Bronchial epithelial cell (primary cell): ENCODE measurements around the gene NDRG4. TPM values are rescaled to one million over a fixed set of nuclear protein-coding genes. Genes with fewer than 3 reads are reported as not detected.
"Not testable (repeated sequence)": the region's sequence is repeated elsewhere in the genome, so short reads cannot be mapped to it uniquely, and the experiment has no call there.

Experiments
- DNase-seq: peaks from one replicate; pipeline ENCODE4 v3.0.0-alpha.2; 2010; ENCODE audit warnings: low read depth
- FAIRE-seq: peaks from 2 replicates; lab custom pipeline; 2011; peaks lifted over from hg19 to GRCh38; lab: Jason Lieb, UNC
- H3K27me3 ChIP-seq: 2 replicates; pipeline ENCODE4 v1.5.1; 2011; ENCODE audit warnings: low read length; ENCODE audit not compliant: control insufficient read depth, insufficient read depth
- H3K36me3 ChIP-seq: 2 replicates; pipeline ENCODE4 v1.5.1; 2011; ENCODE audit warnings: low read length; ENCODE audit not compliant: control insufficient read depth, insufficient read depth
- H3K4me3 ChIP-seq: 2 replicates; pipeline ENCODE4 v1.5.1; 2011; ENCODE audit warnings: mild to moderate bottlenecking, low read depth, low read length, control low read depth
- total RNA-seq: library from RNA; depleted of rRNA; stranded (reverse); fragments of >200 nt; gene quantifications from 2 replicates; pipeline ENCODE4 v1.2.1, GENCODE V29; 2014
- TF ChIP-seq, protein P1 (sequence below): IDR thresholded peaks from 2 replicates; pipeline ENCODE4 v1.5.1; 2011; ENCODE audit warnings: mild to moderate bottlenecking, moderate library complexity, low read length, control low read depth, inconsistent platforms; ENCODE audit not compliant: insufficient read depth, severe bottlenecking

Gene NDRG4
- total RNA-seq, 1 donor from 2014 or later, result 2.6 TPM

DNA sequence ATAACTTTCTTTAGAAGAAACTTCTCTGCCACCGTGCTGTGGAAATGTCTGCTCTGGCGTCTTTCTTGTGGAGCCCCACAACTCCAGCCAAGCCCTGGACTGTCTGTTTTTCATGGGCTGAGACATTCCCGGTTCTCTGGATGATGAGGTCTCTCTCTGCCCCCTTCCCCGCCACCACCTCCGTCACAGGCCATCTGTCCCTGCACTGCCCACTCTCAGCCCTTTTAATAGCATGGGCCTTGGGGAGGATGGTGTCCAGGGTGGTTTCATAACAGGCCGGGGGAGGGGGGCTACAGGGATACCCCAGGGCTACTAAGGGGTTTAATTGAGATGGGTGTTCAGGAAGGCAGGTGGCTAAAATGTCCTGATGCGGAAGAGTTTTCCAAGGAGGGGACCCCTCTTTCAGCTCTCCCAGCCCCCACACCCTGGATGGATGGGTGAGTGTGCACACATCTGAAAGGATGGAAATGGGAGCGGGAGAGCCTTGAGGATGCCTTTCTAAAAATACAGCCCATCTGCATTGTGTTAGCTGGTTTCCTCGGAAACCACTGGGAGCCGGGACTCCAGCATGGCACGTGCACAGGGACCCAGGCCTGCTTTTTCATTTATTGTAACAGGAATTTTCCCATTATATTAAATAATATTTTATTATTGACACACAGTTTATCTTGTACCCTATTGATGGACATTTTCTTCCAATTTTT lies 14.6 kb upstream of the NDRG4 start:
- H3K36me3 ChIP-seq, result no peaks in the 10 kb centered on the region
- FAIRE-seq (no peak), DNase-seq (no peak)
- no peak overlapping the region for H3K4me3 ChIP-seq
- no peaks in the 10 kb centered on the region for H3K27me3 ChIP-seq
- TF ChIP-seq, protein P1, sequence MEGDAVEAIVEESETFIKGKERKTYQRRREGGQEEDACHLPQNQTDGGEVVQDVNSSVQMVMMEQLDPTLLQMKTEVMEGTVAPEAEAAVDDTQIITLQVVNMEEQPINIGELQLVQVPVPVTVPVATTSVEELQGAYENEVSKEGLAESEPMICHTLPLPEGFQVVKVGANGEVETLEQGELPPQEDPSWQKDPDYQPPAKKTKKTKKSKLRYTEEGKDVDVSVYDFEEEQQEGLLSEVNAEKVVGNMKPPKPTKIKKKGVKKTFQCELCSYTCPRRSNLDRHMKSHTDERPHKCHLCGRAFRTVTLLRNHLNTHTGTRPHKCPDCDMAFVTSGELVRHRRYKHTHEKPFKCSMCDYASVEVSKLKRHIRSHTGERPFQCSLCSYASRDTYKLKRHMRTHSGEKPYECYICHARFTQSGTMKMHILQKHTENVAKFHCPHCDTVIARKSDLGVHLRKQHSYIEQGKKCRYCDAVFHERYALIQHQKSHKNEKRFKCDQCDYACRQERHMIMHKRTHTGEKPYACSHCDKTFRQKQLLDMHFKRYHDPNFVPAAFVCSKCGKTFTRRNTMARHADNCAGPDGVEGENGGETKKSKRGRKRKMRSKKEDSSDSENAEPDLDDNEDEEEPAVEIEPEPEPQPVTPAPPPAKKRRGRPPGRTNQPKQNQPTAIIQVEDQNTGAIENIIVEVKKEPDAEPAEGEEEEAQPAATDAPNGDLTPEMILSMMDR, result no peak

DNA sequence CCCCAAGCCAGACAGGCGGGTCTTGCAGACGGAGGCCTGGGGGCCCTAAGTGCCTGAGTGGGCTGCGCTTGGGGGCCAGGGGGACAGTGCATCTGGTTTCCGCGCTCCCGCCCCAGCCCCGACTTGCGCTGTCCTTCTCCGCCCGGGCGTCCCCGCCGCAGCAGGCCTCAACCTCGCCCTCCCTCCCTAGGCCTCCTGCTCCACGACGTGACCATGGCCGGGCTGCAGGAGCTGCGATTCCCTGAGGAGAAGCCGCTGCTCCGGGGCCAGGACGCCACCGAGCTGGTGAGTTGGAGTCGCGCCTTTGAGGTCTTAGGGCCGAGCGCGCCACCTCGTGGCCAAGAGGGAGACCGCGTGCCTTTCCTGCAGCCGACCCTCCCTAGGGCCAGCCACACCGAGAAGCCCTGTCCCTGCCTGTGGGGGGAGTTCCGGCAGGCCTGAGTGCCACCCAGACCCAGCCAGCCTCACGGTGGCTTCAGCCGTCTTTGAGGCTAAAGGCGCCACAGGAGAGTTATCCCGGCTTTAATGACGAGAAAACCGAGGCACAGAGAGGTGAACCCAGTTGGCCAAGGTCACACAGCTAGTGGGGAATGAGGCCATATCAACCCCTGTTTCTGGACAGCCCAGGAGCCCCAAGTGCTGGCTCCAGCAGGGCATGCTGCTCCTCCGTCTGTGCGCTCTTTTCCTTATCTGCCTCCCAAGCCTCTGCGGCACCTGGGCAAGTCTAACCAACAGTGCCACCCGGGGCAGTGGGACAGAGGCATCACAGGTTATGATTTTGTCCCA lies 12.2 kb upstream of the NDRG4 start:
- FAIRE-seq (no peak), DNase-seq (peak; percentile 34)
- Histone ChIP-seq H3K27me3 (no peaks in the 10 kb centered on the region), H3K36me3 (no peaks in the 10 kb centered on the region), H3K4me3 (no peak overlapping the region)
- TF ChIP-seq, protein P1, result peak; percentile 97

DNA sequence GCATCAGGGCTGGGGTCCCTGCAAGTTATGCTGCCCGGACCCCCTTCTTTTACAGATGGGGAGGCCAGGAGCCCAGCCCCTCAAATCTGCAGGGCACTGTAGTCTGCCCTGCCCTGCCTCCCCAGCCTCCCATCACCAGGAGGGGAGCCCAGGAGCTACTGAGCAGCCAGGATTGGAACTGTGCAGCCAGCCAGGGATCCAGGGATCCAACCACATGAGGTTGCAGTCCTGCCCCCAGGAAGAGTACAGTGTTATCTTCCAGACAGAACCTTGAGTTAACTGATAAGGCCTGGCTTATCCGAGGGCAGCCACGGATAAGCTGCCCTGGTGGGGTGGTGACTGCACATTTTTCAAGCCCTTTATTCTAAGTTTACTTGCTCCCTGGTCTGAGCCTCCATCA lies 11.4 kb upstream of the NDRG4 start:
- H3K27me3 ChIP-seq, result no peaks in the 10 kb centered on the region
- no peak for FAIRE-seq
- TF ChIP-seq, protein P1, result no peak
- H3K4me3 ChIP-seq, result no peak overlapping the region
- H3K36me3 ChIP-seq, result no peaks in the 10 kb centered on the region
- no peak for DNase-seq

DNA sequence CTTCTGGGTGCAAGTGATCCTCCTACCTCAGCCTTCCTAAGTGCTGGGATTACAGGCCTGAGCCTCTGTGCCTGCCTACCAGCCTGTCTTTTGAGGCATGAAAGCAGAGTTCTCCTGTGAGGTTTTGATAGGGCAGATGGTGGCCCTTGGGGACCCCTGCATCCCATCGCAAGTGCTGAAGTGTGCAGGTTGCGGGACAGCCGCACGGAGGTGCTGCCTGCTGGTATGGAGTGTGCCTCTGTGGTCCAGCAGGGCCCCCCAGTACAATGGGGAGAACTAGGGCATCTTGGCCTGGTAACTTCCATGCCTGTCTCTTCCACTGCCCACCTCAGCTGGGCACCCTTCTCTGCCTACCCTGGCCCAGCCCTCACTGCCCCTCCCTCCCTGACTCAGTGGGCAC lies 9.9 kb upstream of the NDRG4 start:
- no peak for DNase-seq
- no peak overlapping the region for H3K4me3 ChIP-seq
- FAIRE-seq, result no peak
- TF ChIP-seq, protein P1, result no peak
- H3K27me3 ChIP-seq, result no peaks in the 10 kb centered on the region
- H3K36me3 ChIP-seq, result no peaks in the 10 kb centered on the region

DNA sequence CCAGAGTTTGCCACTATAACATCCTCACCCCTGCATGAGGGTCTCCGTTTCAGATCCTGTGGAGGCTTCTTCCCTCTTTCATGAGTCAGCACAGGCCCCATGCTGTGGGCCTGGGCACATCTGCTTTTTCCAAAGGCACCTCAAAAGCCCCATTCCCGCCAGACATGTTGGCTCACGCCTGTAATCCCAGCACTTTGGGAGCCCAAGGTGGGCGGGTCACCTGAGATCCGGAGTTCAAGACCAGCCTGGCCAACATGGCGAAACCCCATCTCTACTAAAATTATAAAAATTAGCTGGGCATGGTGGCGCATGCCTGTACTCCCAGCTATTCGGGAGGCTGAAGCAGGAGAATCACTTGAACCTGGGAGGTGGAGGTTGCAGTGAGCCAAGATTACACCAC lies 9.4 kb upstream of the NDRG4 start:
- H3K27me3 ChIP-seq, FAIRE-seq, H3K4me3 ChIP-seq, H3K36me3 ChIP-seq, DNase-seq: not testable (repeated sequence)

DNA sequence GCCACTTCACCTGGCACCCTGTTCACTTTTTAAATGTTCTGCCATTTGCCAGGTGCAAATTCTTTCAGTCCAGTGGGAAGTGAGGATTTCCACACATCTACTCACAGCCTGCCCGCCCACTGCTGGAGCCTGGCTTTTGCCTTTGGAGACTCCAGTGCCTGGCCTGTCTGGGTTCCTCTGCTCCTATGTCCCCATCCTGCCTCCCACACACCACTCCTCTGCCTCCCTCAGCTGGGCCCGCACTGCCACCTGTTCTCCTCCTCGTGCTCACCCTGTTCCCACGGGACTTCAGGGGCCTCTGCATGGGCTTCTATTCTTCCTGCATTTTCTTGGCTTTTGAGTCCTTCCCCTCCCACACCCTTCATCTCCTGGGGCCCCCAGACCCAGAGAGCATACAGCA lies 7.9 kb upstream of the NDRG4 start:
- Histone ChIP-seq H3K4me3 (no peak overlapping the region), H3K27me3 (no peaks in the 10 kb centered on the region), H3K36me3 (no peaks in the 10 kb centered on the region)
- TF ChIP-seq, protein P1, result no peak
- no peak for FAIRE-seq
- DNase-seq, result no peak
